Pancreas (tissue), 10 donors: Measurements from ENCODE around the gene ARHGAP30. TPM values are rescaled to one million over a fixed set of nuclear protein-coding genes. Genes with fewer than 3 reads are reported as not detected.

Experiments used
- ATAC-seq, 4 donors: fragments of 200-7000 bp; cut with Tn5 transposase; one replicate each; pipeline versions ENCODE4 v1.8.0 to v1.9.1; 2020; ENCODE audit warnings: mild to moderate bottlenecking in 4 of 4, moderate library complexity in 4 of 4
- DNase-seq, 6 donors: peaks; one replicate each; pipeline ENCODE4 v3.0.0-alpha.2; 2020
- FAIRE-seq: peaks from 2 replicates; lab custom pipeline; 2012; peaks lifted over from hg19 to GRCh38; lab: Jason Lieb, UNC
- H3K27ac ChIP-seq, 4 donors: fragments of 200-600 bp; sonication (generic); 1 replicate in 3 of 4; 2 replicates in 1 of 4; pipeline versions ENCODE4 v1.5.0 to v1.8.0; 2020
- H3K27me3 ChIP-seq, 4 donors: fragments of 200-600 bp; one replicate each; pipeline ENCODE4 v1.8.0; 2021
- H3K36me3 ChIP-seq, 3 donors: fragments of 200-600 bp; sonication (generic) in 1 of 3; one replicate each; pipeline versions ENCODE4 v1.5.0 to v1.8.0; 2020 to 2021
- H3K4me1 ChIP-seq, 3 donors: fragments of 200-600 bp; one replicate each; pipeline ENCODE4 v1.8.0; 2021
- H3K4me3 ChIP-seq, 4 donors: fragments of 200-600 bp; sonication (generic) in 2 of 4; one replicate each; pipeline versions ENCODE4 v1.5.0 to v1.8.0; 2020 to 2021
- H3K9me3 ChIP-seq, 4 donors: fragments of 200-600 bp; one replicate each; pipeline ENCODE4 v1.8.0; 2021
- WGBS, 2 donors: extraction: QIAGEN DNeasy Blood & Tissue Kit; methylation state at CpG; one replicate each; pipeline ENCODE4 v1.1.7; 2013; 5-methylcytosine and 5-hydroxymethylcytosine counted together
- intact Hi-C, 3 donors: fragments of 100-400 bp; cut with DNase I; formaldehyde crosslinking; loops; one replicate each; pipeline versions ENCODE4 v1.11.1 to v1.14.2; 2022
- polyA plus RNA-seq, 2 donors: library from polyadenylated mRNA; stranded (reverse); fragments of 200-250 nt; gene quantifications; one replicate each; pipeline ENCODE4 v1.2.3, GENCODE V29; 2013
- total RNA-seq, 6 donors: library from RNA; stranded (reverse); fragmentation: NEBNext Ultra II Directional in 4 of 6; extraction: Animal tissue kit (Norgen Biotek cat#: 25700) in 4 of 6; gene quantifications; one replicate each; pipeline versions ENCODE4 v1.2.1 to v1.2.4, GENCODE V29; 2021 to 2023
- TF ChIP-seq, protein P1 (sequence below), 4 donors: fragments of 200-600 bp; sonication (generic) in 3 of 4; IDR thresholded peaks; one replicate each; pipeline versions ENCODE4 v1.5.0 to v1.8.0; 2021; ENCODE audit warnings: antibody characterized with exemption in 4 of 4
- donor health status: healthy with polysubstance abuse.
- donor health status: DM: no; HTN: no; CAD: no; lungs with moderate emphysema.
- donor health status: DM: no; HTN: no; CAD: no.
- donor health status: control.
- donor health status: control.
- donor health status: Bipolar disorder and iron deficiency.
- donor health status: DM: yes; HTN: yes; CAD: no.
- donor health status: DM: no; HTN: no; CAD: no.
- donor health status: DM: no; HTN: no; CAD: no.
- donor health status: DM: yes; HTN: yes; CAD: no.

ARHGAP30 gene
- total and polyA plus RNA-seq, 8 donors: 0.43 to 9.1 (median 1.7) TPM

DNA sequence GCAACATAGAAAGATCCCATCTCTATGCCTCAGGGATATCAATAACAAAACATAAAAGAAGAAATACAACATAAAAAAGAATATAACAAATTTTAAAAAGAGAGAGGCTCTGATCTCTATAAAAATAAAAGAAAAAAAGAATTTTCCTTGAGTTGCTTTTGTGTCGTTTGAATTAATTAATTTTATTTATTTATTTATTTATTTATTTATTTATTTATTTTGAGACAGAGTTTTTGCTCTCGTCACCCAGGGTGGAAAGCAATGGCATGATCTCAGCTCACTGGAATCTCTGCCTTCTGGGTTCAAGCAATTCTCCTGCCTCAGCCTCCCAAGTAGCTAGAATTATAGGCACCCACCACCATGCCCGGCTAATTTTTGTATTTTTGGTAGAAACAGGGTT lies 57.3 kb downstream of the ARHGAP30 start:
- TF ChIP-seq, protein P1, sequence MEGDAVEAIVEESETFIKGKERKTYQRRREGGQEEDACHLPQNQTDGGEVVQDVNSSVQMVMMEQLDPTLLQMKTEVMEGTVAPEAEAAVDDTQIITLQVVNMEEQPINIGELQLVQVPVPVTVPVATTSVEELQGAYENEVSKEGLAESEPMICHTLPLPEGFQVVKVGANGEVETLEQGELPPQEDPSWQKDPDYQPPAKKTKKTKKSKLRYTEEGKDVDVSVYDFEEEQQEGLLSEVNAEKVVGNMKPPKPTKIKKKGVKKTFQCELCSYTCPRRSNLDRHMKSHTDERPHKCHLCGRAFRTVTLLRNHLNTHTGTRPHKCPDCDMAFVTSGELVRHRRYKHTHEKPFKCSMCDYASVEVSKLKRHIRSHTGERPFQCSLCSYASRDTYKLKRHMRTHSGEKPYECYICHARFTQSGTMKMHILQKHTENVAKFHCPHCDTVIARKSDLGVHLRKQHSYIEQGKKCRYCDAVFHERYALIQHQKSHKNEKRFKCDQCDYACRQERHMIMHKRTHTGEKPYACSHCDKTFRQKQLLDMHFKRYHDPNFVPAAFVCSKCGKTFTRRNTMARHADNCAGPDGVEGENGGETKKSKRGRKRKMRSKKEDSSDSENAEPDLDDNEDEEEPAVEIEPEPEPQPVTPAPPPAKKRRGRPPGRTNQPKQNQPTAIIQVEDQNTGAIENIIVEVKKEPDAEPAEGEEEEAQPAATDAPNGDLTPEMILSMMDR (IDR thresholded peaks at IDR 0.05): no peak

GRCh38 chr1:161009602-161010211 lies 60.0 kb downstream of the ARHGAP30 start:
- intact Hi-C loops: loop anchor here in 1 of 3 donors (10.0 kb wide), 1 partner anchor 135 kb away; no protein-coding TSS in a partner anchor

More for the DNA sequence above, 57.3 kb downstream of the ARHGAP30 start:
- ATAC-seq: no peak
- Histone ChIP-seq H3K4me3 (no peak overlapping the region), H3K36me3 (no peaks in the 10 kb centered on the region), H3K9me3 (no peaks in the 10 kb centered on the region), H3K27me3 (no peaks in the 10 kb centered on the region), H3K27ac (peak overlapping the region in 2 of 4 donors; percentile 82 to 94), H3K4me1 (peaks cover 14 to 36% (median 14%) of the 10 kb centered on the region in 3 donors)
- intact Hi-C loops: no loop called here
- no peak for FAIRE-seq
- 87 to 89% methylated on average over 3 of the region's 3 CpGs for WGBS, 2 donors
- no peak for DNase-seq

DNA sequence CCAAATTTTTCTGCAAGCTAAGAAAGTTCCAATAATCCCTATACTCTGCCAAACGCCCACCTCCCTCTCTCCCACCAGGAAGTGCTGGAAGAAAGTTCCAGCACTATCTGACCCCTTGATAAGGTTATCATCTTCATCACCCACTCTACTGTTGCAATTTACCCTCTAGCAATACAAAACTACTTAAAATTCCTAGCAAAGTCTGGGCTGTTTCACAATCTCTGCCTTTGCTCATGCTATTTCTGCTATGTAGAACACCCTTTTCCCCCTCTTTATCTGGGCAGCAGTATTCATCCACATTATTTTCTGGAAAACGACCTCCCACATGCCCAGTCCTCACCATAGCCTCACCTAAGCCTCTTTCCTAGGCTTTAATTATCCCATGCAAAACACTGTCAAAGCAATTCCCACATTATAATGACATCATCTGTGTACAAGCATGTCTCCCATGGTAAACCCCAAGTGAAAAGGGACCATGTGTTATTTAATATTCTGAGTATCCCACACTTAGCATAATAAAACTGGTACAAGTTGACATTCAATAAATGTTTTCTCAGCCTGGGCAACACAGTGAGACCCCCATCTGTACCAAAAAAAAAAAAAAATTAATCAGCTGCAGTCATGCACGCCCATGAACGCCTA lies 60.7 kb downstream of the ARHGAP30 start:
- no peak for DNase-seq
- no peak for FAIRE-seq
- Histone ChIP-seq H3K4me1 (peaks cover 6 to 19% (median 8%) of the 10 kb centered on the region in 3 donors), H3K9me3 (no peaks in the 10 kb centered on the region), H3K27ac (no peak overlapping the region), H3K36me3 (no peaks in the 10 kb centered on the region), H3K27me3 (no peaks in the 10 kb centered on the region), H3K4me3 (no peak overlapping the region)
- intact Hi-C loops: loop anchor here in 1 of 3 donors (10.0 kb wide), 1 partner anchor 136 kb away; no protein-coding TSS in a partner anchor
- 71 to 73% methylated on average over 4 of the region's 4 CpGs for WGBS, 2 donors
- no peak for ATAC-seq
- TF ChIP-seq, protein P1 (IDR thresholded peaks at IDR 0.05): no peak

More at GRCh38 chr1:161009602-161010211, 60.0 kb downstream of the ARHGAP30 start:
- Histone ChIP-seq H3K27me3 (no peaks in the 10 kb centered on the region), H3K9me3 (no peaks in the 10 kb centered on the region), H3K36me3 (no peaks in the 10 kb centered on the region), H3K4me3 (no peak overlapping the region), H3K4me1 (peaks cover 13 to 26% (median 14%) of the 10 kb centered on the region in 3 donors), H3K27ac (no peak overlapping the region)
- no peak for DNase-seq
- no peak for FAIRE-seq
- WGBS, 2 donors: 87 to 93% methylated on average over 7 of the region's 7 CpGs
- TF ChIP-seq, protein P1 (IDR thresholded peaks at IDR 0.05): no peak
- ATAC-seq: no peak

GRCh38 chr1:161007369-161007768 lies 62.3 kb downstream of the ARHGAP30 start:
- Histone ChIP-seq H3K27ac (no peak overlapping the region), H3K4me1 (peaks cover 0 to 7% (median 0%) of the 10 kb centered on the region in 3 donors), H3K4me3 (no peak overlapping the region), H3K36me3 (no peaks in the 10 kb centered on the region), H3K9me3 (no peaks in the 10 kb centered on the region), H3K27me3 (no peaks in the 10 kb centered on the region)
- FAIRE-seq: no peak
- intact Hi-C loops: loop anchor here in 1 of 3 donors (10.0 kb wide), 1 partner anchor 137 kb away; no protein-coding TSS in a partner anchor
- ATAC-seq: no peak
- TF ChIP-seq, protein P1 (IDR thresholded peaks at IDR 0.05): no peak
- DNase-seq: no peak
- 93 to 97% methylated on average over 2 of the region's 2 CpGs for WGBS, 2 donors
